GM18517 (cell line): ENCODE data around the gene MTA1.

ENCODE experiments used
- ATAC-seq: cut with Tn5 transposase; IDR thresholded peaks from one replicate; pipeline ENCODE4 v1.9.1; 2021; ENCODE audit warnings: mild to moderate bottlenecking, moderate library complexity; ENCODE audit not compliant: unreplicated experiment

The MTA1 gene

GRCh38 chr14:105508601-105509000 is 89.0 kb downstream of the MTA1 start:
- ATAC-seq = no peak

GRCh38 chr14:105517096-105517495 is 97.5 kb downstream of the MTA1 start:
- ATAC-seq = no peak

DNA sequence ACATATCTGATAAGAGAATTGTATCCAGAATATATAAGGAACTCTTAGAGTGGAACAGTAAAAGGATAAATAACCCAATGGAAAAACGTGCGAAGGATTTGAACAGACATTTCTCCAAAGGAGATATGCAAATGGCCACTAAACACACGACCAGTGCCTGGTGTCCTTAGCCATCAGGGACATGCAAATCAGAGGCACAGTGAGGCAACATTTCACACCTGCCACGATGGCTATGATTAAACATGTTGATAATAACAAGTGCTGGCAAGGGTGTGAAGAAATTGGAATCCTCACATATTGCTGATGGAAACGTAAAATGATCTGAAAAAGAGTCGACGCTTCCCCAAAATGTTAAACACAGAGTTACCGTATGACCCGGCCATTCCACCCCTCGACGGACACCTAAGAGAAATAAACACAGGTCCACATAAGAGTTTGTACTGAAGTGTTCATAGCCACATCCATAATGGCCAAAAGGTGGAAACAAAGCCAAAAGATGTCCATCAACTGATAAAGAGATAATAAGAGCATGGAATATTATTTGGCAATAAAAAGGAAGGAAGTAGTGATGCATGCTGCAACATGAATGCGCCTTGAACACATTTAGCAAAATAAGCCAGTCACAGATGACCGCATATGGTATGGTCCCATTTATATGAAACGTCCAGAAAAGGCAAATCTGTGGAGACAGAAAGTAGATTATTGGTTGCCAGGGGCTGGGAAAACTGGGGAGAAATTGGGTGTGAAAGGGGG is 100.5 kb downstream of the MTA1 start:
- no peak for ATAC-seq
